ENCODE data around the gene TRPC6.
"Not testable (repeated sequence)": the region's sequence is repeated elsewhere in the genome, so short reads cannot be mapped to it uniquely, and the experiment has no call there.

The TRPC6 gene

GRCh38 chr11:101446238-101446637 is 137.6 kb downstream of the TRPC6 start:
- no peak for DNase-seq

- DNase-seq: no peak
These were observed 138.0 kb downstream of the TRPC6 start for GRCh38 chr11:101445761-101446160.

GRCh38 chr11:101444851-101445250 is 139.0 kb downstream of the TRPC6 start:
- DNase-seq: no peak

GRCh38 chr11:101444164-101444563 is 139.6 kb downstream of the TRPC6 start:
- DNase-seq: no peak

- no peak for DNase-seq
These were observed 140.8 kb downstream of the TRPC6 start for GRCh38 chr11:101442936-101443521.

- no peak for DNase-seq
These were observed 141.6 kb downstream of the TRPC6 start for GRCh38 chr11:101442171-101442570.

- no peak for DNase-seq
These were observed 142.1 kb downstream of the TRPC6 start for GRCh38 chr11:101441747-101442146.

GRCh38 chr11:101439488-101439887 is 144.3 kb downstream of the TRPC6 start:
- no peak for DNase-seq

- not testable (repeated sequence) for DNase-seq
These were observed 145.1 kb downstream of the TRPC6 start for GRCh38 chr11:101438708-101439107.

GRCh38 chr11:101438126-101438525 is 145.7 kb downstream of the TRPC6 start:
- DNase-seq: no peak

- DNase-seq: peak; percentile 31
These were observed 147.2 kb downstream of the TRPC6 start for GRCh38 chr11:101436511-101437142.

- DNase-seq: no peak
These were observed 148.3 kb downstream of the TRPC6 start for GRCh38 chr11:101435408-101435973.

GRCh38 chr11:101434026-101434643 is 149.7 kb downstream of the TRPC6 start:
- DNase-seq: no peak

- no peak for DNase-seq
These were observed 150.7 kb downstream of the TRPC6 start for GRCh38 chr11:101433151-101433550.

- DNase-seq: no peak
These were observed 153.9 kb downstream of the TRPC6 start for GRCh38 chr11:101429703-101430540.

- no peak for DNase-seq
These were observed 154.9 kb downstream of the TRPC6 start for GRCh38 chr11:101428918-101429317.

- no peak for DNase-seq
These were observed 176.5 kb downstream of the TRPC6 start for GRCh38 chr11:101407324-101407723.
